HepG2 (cell line): ENCODE measurements around the gene KRTAP4-7. TPM values are rescaled to one million over a fixed set of nuclear protein-coding genes. Genes with fewer than 3 reads are reported as not detected.
"Not testable (repeated sequence)": the region's sequence is repeated elsewhere in the genome, so short reads cannot be mapped to it uniquely, and the experiment has no call there.

Experiments used
- ATAC-seq: fragments of 200-7000 bp; cut with Tn5 transposase; 3 replicates; pipeline ENCODE4 v1.9.1; 2020; ENCODE audit warnings: mild to moderate bottlenecking, moderate library complexity
- BruUV-seq: library from RNA; stranded (reverse); fragments of 400-500 nt; replicated peaks from 2 replicates; lab custom pipeline; 2021; lab: Mats Ljungman, UMichigan
- CTCF ChIA-PET: fragments of 300-600 bp; formaldehyde crosslinking; extraction: SDS; loops from one replicate; lab custom pipeline; 2021; ENCODE audit warnings: low total read pairs, inconsistent platforms, low intra/inter-chr PET ratio; lab: Yijun Ruan, JAX
- POLR2A ChIA-PET: fragments of 350-600 bp; sonication (Branson Sonifier 250); formaldehyde crosslinking; loops from one replicate; lab custom pipeline; 2020; ENCODE audit warnings: antibody characterized with exemption, inconsistent platforms; lab: Yijun Ruan, JAX
- DNase-seq: peaks from one replicate; pipeline ENCODE4 v3.0.0-alpha.2; 2015; ENCODE audit warnings: low spot score
- FAIRE-seq: peaks from 3 replicates; lab custom pipeline; 2011; peaks lifted over from hg19 to GRCh38; lab: Jason Lieb, UNC
- H2AFZ ChIP-seq: one replicate; pipeline ENCODE4 v1.6.1; 2011; ENCODE audit warnings: low read length, inconsistent platforms
- H3K27ac ChIP-seq: fragments of 300-600 bp; 3 replicates; pipeline ENCODE4 v1.8.0; 2011; ENCODE audit warnings: mixed run types, mild to moderate bottlenecking, mixed read lengths, low read length, inconsistent platforms; ENCODE audit not compliant: insufficient read depth; ENCODE audit errors: extremely low read length
- H3K27me3 ChIP-seq, 2 experiments: fragments of 200-600 bp in 1 of 2; 2 replicates in 1 of 2; 3 replicates in 1 of 2; pipeline versions ENCODE4 v1.6.0 to v1.8.0; 2011; ENCODE audit warnings: low read length in 2 of 2, mild to moderate bottlenecking in 2 of 2, moderate library complexity in 2 of 2, inconsistent platforms in 1 of 2; ENCODE audit not compliant: insufficient read depth in 2 of 2, control insufficient read depth in 1 of 2
- H3K36me3 ChIP-seq, 2 experiments: fragments of 200-600 bp in 1 of 2; replicated peaks in 1 of 2; 2 replicates in 1 of 2; 3 replicates in 1 of 2; pipeline versions ENCODE4 v1.5.1 to v1.8.0; 2011; ENCODE audit warnings: low read length in 2 of 2, inconsistent platforms in 1 of 2; ENCODE audit not compliant: insufficient read depth in 2 of 2, control insufficient read depth in 1 of 2
- H3K4me1 ChIP-seq: 2 replicates; pipeline ENCODE4 v1.5.1; 2012; ENCODE audit warnings: low read length, inconsistent platforms; ENCODE audit not compliant: insufficient read depth
- H3K4me2 ChIP-seq: 2 replicates; pipeline ENCODE4 v1.6.0; 2011; ENCODE audit warnings: low read depth, low read length, inconsistent platforms
- H3K4me3 ChIP-seq, 3 experiments: fragments of 200-600 bp in 1 of 3; sonication (generic), shearing (Covaris generic) in 1 of 3; replicated peaks in 1 of 3; 2 replicates each; pipeline ENCODE4 v1.5.1; 2011 to 2016; ENCODE audit warnings: low read length in 3 of 3, inconsistent platforms in 2 of 3, low read depth in 2 of 3, mild to moderate bottlenecking in 2 of 3, control low read depth in 1 of 3, mixed read lengths in 1 of 3; ENCODE audit not compliant: insufficient read depth in 1 of 3
- H3K79me2 ChIP-seq: one replicate; pipeline ENCODE4 v1.6.1; 2011; ENCODE audit warnings: low read length, inconsistent platforms; ENCODE audit not compliant: insufficient read depth
- H3K9ac ChIP-seq: 2 replicates; pipeline ENCODE4 v1.6.0; 2011; ENCODE audit warnings: mild to moderate bottlenecking, low read depth, low read length, inconsistent platforms; ENCODE audit not compliant: insufficient read depth
- H3K9me3 ChIP-seq: 2 replicates; pipeline ENCODE4 v1.5.1; 2012; ENCODE audit warnings: mild to moderate bottlenecking, low read length
- H4K20me1 ChIP-seq: 2 replicates; pipeline ENCODE4 v1.6.0; 2011; ENCODE audit warnings: inconsistent platforms, mild to moderate bottlenecking, low read length, moderate library complexity; ENCODE audit not compliant: insufficient read depth
- MAFK ChIP-seq, 2 experiments: IDR thresholded peaks in 1 of 2; conservative IDR thresholded peaks in 1 of 2; 2 replicates each; pipeline ENCODE4 v1.6.1; 2011; ENCODE audit warnings: improper control_type of control experiment in 2 of 2, low read length in 2 of 2
- ZNF234 ChIP-seq: sonication (generic); formaldehyde crosslinking; conservative IDR thresholded peaks from 2 replicates; pipeline ENCODE4 v1.5.1; 2020; ENCODE audit warnings: mild to moderate bottlenecking, missing genetic modification reagents
- WGBS: methylation state at CpG from one replicate; pipeline ENCODE4 v1.1.6; 2017; ENCODE audit warnings: low lambda C conversion rate; 5-methylcytosine and 5-hydroxymethylcytosine counted together
- in situ Hi-C: cut with HindIII; loops from 2 replicates; pipeline ENCODE4 v1.10.0; 2017; ENCODE audit warnings: low pct_unique_long_range_greater_than_20kb; ENCODE audit not compliant: extremely low pct_ligation_motif_present
- intact Hi-C: fragments of 100-400 bp; cut with micrococcal nuclease; formaldehyde crosslinking; loops from one replicate; pipeline ENCODE4 v1.10.0; 2022; ENCODE audit not compliant: unreplicated experiment
- polyA plus RNA-seq, 8 experiments: library from polyadenylated mRNA; depleted of rRNA in 3 of 8; stranded (reverse) in 7 of 8; unstranded in 1 of 8; fragments of >200 nt; fragmentation: Illumina TruSeq in 4 of 8; extraction: Trizol in 4 of 8; gene quantifications; 2 replicates each; pipeline versions ENCODE4 v1.2.1 to v1.2.3, GENCODE V29; 2011 to 2016; ENCODE audit warnings: low read depth in 4 of 8, missing spikeins in 1 of 8, mixed read lengths in 1 of 8; ENCODE audit not compliant: insufficient read depth in 1 of 8
- total RNA-seq, 5 experiments: library from RNA; depleted of rRNA; stranded (reverse); fragments of >200 nt; fragmentation: Illumina TruSeq; extraction: Trizol; gene quantifications; 2 replicates each; pipeline ENCODE4 v1.2.3, GENCODE V29; 2016; ENCODE audit warnings: low read depth in 1 of 5

The KRTAP4-7 gene
- total and polyA plus RNA-seq, 2 of the 13 experiments (the other 11 are each of a cell fraction or from before 2014, with no cell fraction given) = not detected

DNA sequence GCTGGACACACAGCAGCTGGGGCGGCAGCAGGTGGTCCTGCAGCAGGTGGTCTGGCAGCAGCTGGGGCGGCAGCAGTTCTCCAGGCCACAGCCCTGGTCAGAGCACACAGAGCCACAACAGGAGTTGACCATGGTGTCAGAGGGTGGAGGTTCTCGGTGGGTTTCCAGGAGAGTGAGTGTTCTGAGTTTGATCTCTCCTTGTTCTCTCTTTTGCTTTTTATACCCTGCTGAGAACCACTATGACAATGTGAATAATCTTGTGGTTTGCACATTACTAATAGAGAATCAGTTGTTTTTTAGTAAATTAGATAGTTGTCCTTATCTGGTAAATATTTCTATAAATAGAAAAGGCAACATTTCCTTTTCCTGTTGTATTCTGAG lies 40.0 kb downstream of the KRTAP4-7 start, which contains the start of gene KRTAP4-12:
Gene KRTAP4-12, minus strand, starts transcription at position 192 of the 381 bp plus-strand sequence. Its CDS starts 60 bp downstream, at position 132.
- H3K9ac ChIP-seq, ATAC-seq, FAIRE-seq, H3K36me3 ChIP-seq, H3K4me2 ChIP-seq, H4K20me1 ChIP-seq, intact Hi-C loops, H2AFZ ChIP-seq, POLR2A ChIA-PET, H3K27ac ChIP-seq, H3K4me3 ChIP-seq, CTCF ChIA-PET, H3K27me3 ChIP-seq, H3K79me2 ChIP-seq, DNase-seq, H3K4me1 ChIP-seq, in situ Hi-C loops, BruUV-seq, H3K9me3 ChIP-seq: not testable (repeated sequence)
- WGBS = 6% methylated on average over 1 of the region's 3 CpGs

DNA sequence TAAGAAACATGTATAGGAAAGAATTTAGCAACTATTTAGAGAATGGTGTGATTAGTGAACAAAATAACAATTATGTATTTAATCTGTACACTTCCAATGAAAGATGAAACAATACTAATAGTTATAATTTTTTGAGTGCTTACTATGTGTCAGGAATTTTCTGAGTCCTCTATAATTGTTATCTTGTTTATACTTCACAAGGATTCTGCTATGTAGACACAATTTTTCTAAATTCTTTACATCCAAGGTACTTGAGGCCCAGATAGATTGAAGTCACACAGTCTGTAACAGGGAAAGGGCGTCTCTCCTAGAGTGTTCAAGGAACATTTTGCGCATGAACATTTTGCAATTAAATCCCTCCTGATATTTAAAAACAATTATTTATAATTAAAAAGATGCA lies 41.1 kb downstream of the KRTAP4-7 start:
- Histone ChIP-seq H3K4me2 (no peak overlapping the region), H2AFZ (no peak overlapping the region), H3K36me3 (no peaks in the 10 kb centered on the region), H3K4me1 (no peaks in the 10 kb centered on the region), H3K27me3 (no peaks in the 10 kb centered on the region), H3K27ac (no peak overlapping the region), H3K9ac (no peak overlapping the region), H3K79me2 (no peaks in the 10 kb centered on the region), H3K9me3 (no peaks in the 10 kb centered on the region), H4K20me1 (no peaks in the 10 kb centered on the region), H3K4me3 (no peak overlapping the region)
- 92% methylated on average over 2 of the region's 2 CpGs for WGBS
- in situ Hi-C loops = no loop called here
- DNase-seq = no peak
- no peak for ATAC-seq
- BruUV-seq = no TSS peak
- POLR2A ChIA-PET = no interaction called here
- CTCF ChIA-PET = no interaction called here
- no peak for TF ChIP-seq ZNF234 (CRISPR knock-in tag)
- TF ChIP-seq MAFK (conservative IDR thresholded peaks at IDR 0.05 in 1 of 2, IDR thresholded peaks at IDR 0.05 in 1 of 2; ENCODE audit: low read length in 2 of 2) = 0 out of 4 replicates have a peak, but pooled peaks of 1 of the 2 experiments have one; percentile 19
- FAIRE-seq = no peak
- intact Hi-C loops = no loop called here
